Skeletal muscle tissue (tissue), 4 donors: ENCODE data around the gene PMFBP1. TPM values are rescaled to one million over a fixed set of nuclear protein-coding genes. Genes with fewer than 3 reads are reported as not detected.
"Not testable (repeated sequence)": the region's sequence is repeated elsewhere in the genome, so short reads cannot be mapped to it uniquely, and the experiment has no call there.

Experiments used
- H3K27ac ChIP-seq: one replicate; pipeline ENCODE4 v1.7.0; 2013; ENCODE audit warnings: mild to moderate bottlenecking, low read depth, low read length, inconsistent platforms
- H3K27me3 ChIP-seq, 3 donors: one replicate each; pipeline ENCODE4 v1.7.0; 2013; ENCODE audit warnings: low read length in 3 of 3; ENCODE audit not compliant: control insufficient read depth in 3 of 3, insufficient read depth in 3 of 3
- H3K36me3 ChIP-seq, 3 donors: one replicate each; pipeline ENCODE4 v1.7.0; 2013; ENCODE audit warnings: low read length in 3 of 3; ENCODE audit not compliant: control insufficient read depth in 3 of 3, insufficient read depth in 3 of 3
- H3K4me1 ChIP-seq, 3 donors: one replicate each; pipeline ENCODE4 v1.7.0; 2013; ENCODE audit warnings: low read length in 3 of 3, mild to moderate bottlenecking in 3 of 3; ENCODE audit not compliant: control insufficient read depth in 3 of 3, insufficient read depth in 3 of 3
- H3K4me3 ChIP-seq, 3 donors: one replicate each; pipeline ENCODE4 v1.7.0; 2013; ENCODE audit warnings: low read length in 3 of 3
- H3K9ac ChIP-seq, 3 donors: one replicate each; pipeline ENCODE4 v1.7.0; 2013; ENCODE audit warnings: low read length in 3 of 3, mild to moderate bottlenecking in 3 of 3, moderate library complexity in 2 of 3, low read depth in 1 of 3
- H3K9me3 ChIP-seq, 3 donors: one replicate each; pipeline ENCODE4 v1.7.0; 2013; ENCODE audit warnings: low read length in 3 of 3; ENCODE audit not compliant: control insufficient read depth in 3 of 3
- total RNA-seq: library from RNA; depleted of rRNA; stranded (reverse); fragments of >200 nt; gene quantifications from one replicate; pipeline ENCODE4 v1.2.3, GENCODE V29; 2014
- donor health status: Osteomylitis.

The PMFBP1 gene
- total RNA-seq, 1 donor from 2014 or later, result not detected

DNA sequence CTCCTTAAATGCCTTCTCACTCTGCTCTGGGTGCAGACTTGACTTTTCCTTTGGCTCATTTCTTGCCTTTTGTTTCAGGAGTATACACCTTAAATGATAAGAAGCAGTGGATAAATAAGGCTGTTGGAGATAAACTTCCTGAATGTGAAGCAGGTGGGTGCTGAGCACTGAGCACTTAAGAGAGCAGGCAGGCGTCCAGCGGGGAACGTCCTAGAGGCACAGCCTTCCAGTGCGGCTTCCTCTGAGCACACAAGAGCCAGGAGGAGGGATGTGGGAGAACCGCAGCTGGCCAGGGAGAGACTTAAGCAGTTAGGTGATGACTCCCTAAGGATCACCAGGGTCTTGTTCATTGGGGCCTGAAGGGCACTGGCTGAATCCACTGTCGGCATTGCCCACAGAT, 96.9 kb downstream of the PMFBP1 start:
- H3K4me3 ChIP-seq, H3K27me3 ChIP-seq, H3K9ac ChIP-seq, H3K9me3 ChIP-seq, H3K27ac ChIP-seq, H3K36me3 ChIP-seq: not testable (repeated sequence)
- peaks cover 12 to 18% (median 15%) of the 10 kb centered on the region in 3 donors for H3K4me1 ChIP-seq

DNA sequence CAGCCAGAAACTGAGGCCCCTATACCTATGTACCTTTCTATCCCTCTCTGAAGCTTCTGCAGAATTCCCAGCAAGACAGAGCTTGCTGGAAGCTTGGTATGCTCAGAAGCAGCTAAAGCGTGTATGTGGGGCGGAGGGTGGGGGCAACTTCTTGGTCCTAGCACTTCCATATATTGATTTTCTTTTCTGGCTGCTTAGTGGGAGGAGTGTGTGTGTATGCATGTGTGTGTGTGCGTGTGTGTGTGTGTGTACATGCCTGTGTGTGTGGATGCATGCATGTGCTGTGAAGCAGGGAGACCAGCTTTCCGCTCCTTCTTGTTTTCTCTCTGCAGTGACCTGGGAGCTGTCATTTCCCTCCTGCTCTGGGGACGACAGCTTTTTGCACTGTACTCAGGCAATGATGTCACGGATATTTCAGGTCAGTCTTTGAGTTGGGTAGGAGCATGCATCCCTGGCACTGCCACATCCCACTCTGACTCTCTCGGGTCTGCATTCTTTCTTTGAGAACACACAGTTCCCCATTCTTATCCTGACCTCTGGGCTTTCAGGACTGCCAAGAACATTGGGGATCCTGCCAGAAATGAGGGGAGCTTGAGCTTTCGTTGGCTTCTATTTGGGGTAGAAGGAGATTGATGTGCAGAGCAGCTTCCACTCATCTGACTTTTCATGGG, 98.3 kb downstream of the PMFBP1 start:
- H3K4me1 ChIP-seq, result peaks cover 12 to 18% (median 15%) of the 10 kb centered on the region in 3 donors
- no peaks in the 10 kb centered on the region for H3K27me3 ChIP-seq
- no peak overlapping the region for H3K9ac ChIP-seq
- no peaks in the 10 kb centered on the region for H3K9me3 ChIP-seq
- no peak overlapping the region for H3K27ac ChIP-seq
- peak overlapping the region in 1 of 3 donors; percentile 4 for H3K4me3 ChIP-seq
- no peaks in the 10 kb centered on the region for H3K36me3 ChIP-seq

DNA sequence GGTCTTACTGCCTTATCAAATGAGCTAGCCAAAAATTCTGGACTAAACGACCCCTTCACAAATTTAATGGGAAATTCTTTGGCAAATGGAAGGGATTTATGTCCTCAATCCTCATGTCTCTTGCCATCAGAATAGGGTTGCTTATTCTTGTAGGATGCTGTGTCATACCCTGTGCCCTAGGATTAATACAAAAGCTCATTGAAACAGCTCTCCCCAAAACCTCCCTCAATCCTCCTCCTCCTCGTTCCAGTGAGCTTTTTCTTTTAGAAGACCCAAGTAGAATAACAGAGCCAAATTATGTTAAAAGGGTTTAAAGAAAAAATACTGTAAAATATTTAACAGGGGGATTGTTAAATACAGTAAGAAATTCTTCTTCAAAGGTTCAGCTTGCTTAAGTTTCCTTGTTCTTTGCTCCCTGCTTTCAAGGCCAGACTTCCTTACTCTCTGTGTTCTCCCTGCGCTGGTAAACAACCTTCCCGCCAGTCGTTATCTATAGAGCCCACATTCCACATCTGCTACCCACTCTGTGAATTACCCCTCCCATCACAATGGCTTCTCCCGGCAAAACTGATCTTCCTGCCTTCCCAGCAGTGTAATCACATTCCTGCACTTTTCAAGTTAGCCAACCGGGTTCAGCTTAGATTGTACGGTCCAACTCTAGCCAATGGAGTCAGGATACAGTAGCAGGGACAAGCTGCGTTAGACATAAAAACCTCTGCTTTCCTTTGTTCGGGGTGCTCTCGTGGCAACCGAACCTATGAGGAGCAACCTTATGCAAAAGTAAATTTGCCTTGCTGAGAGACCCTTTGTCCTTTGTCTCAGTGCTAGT, 99.2 kb downstream of the PMFBP1 start:
- Histone ChIP-seq H3K36me3 (no peaks in the 10 kb centered on the region), H3K27ac (no peak overlapping the region), H3K4me1 (peaks cover 12 to 18% (median 15%) of the 10 kb centered on the region in 3 donors), H3K27me3 (no peaks in the 10 kb centered on the region), H3K9ac (no peak overlapping the region), H3K9me3 (no peaks in the 10 kb centered on the region), H3K4me3 (no peak overlapping the region)

Other genes with a start within 250 kb of the PMFBP1 start
- gene PKD1L3, start 171.8 kb downstream of the PMFBP1 start, total RNA-seq, result under 0.01 TPM
- gene DHODH, start 163.4 kb downstream of the PMFBP1 start, total RNA-seq, result 4.7 TPM
- gene HP, start 117.7 kb downstream of the PMFBP1 start, total RNA-seq, result 11.5 TPM
- gene HPR, start 108.9 kb downstream of the PMFBP1 start, total RNA-seq, result not detected
- 9.9 TPM for gene TXNL4B, start 78.5 kb downstream of the PMFBP1 start, total RNA-seq
- 53.2 TPM for gene DHX38, start 78.3 kb downstream of the PMFBP1 start, total RNA-seq